A549 (cell line): ENCODE measurements around the gene APC2. TPM values are rescaled to one million over a fixed set of nuclear protein-coding genes. Genes with fewer than 3 reads are reported as not detected.

Experiments used
- ATAC-seq, 2 experiments: fragments of 200-7000 bp in 1 of 2; fragments of >200 bp in 1 of 2; cut with Nextera tagmentation in 1 of 2; cut with Tn5 transposase in 1 of 2; 3 replicates each; pipeline versions ENCODE4 v1.8.0 to v1.9.1; 2018 to 2020; ENCODE audit warnings: mild to moderate bottlenecking in 1 of 2, moderate library complexity in 1 of 2
- CTCF ChIA-PET: fragments of 300-600 bp; sonication (Branson Sonifier 250); formaldehyde crosslinking; extraction: SDS; loops from one replicate; lab custom pipeline; 2021; ENCODE audit warnings: antibody characterized with exemption, inconsistent platforms; lab: Yijun Ruan, JAX
- POLR2A ChIA-PET: fragments of 350-600 bp; formaldehyde crosslinking; extraction: SDS; loops from one replicate; lab custom pipeline; 2021; ENCODE audit warnings: antibody characterized with exemption, inconsistent platforms; lab: Yijun Ruan, JAX
- DNase-seq, 2 experiments: peaks; one replicate each; pipeline versions ENCODE4 v3.0.0 to v3.0.0-alpha.2; 2011 to 2016; ENCODE audit warnings: low read depth in 1 of 2, low spot score in 1 of 2
- FAIRE-seq: peaks from 2 replicates; lab custom pipeline; 2011; peaks lifted over from hg19 to GRCh38; lab: Jason Lieb, UNC
- H3K27ac ChIP-seq, 2 experiments: fragments of >200 bp; sonication (Bioruptor Twin); formaldehyde crosslinking; 3 replicates each; pipeline ENCODE4 v1.5.1; 2016 to 2017
- H3K4me1 ChIP-seq: fragments of >200 bp; sonication (Bioruptor Twin); formaldehyde crosslinking; 3 replicates; pipeline ENCODE4 v1.6.1; 2016
- H3K4me2 ChIP-seq: fragments of >200 bp; sonication (Bioruptor Twin); formaldehyde crosslinking; 3 replicates; pipeline ENCODE4 v1.6.1; 2016
- H3K4me3 ChIP-seq: fragments of >200 bp; sonication (Bioruptor Twin); formaldehyde crosslinking; 3 replicates; pipeline ENCODE4 v1.5.1; 2016
- H3K9me3 ChIP-seq: fragments of >200 bp; sonication (Bioruptor Twin); formaldehyde crosslinking; 3 replicates; pipeline ENCODE4 v1.6.1; 2016
- ATOH8 ChIP-seq: fragments of 250-450 bp; sonication (Bioruptor Pico); IDR thresholded peaks from 2 replicates; pipeline ENCODE4 v1.5.0; 2020; ENCODE audit warnings: low read depth, mild to moderate bottlenecking, moderate library complexity
- CBX2 ChIP-seq: fragments of 200-600 bp; sonication (generic); IDR thresholded peaks from 2 replicates; pipeline ENCODE4 v1.6.1; 2016; ENCODE audit warnings: low read depth, mild to moderate bottlenecking, borderline replicate concordance
- CEBPB ChIP-seq, 2 experiments: fragments of >200 bp in 1 of 2; sonication (Bioruptor Twin) in 1 of 2; formaldehyde crosslinking in 1 of 2; IDR thresholded peaks; 2 replicates each; pipeline ENCODE4 v1.6.1; 2012 to 2016
- EHMT2 ChIP-seq: fragments of 200-600 bp; sonication (generic); IDR thresholded peaks from 2 replicates; pipeline ENCODE4 v1.6.1; 2016; ENCODE audit warnings: antibody characterized with exemption, low read depth, mild to moderate bottlenecking, moderate library complexity
- ESRRA ChIP-seq: fragments of 150-350 bp; IDR thresholded peaks from 2 replicates; pipeline ENCODE4 v1.6.1; 2014; ENCODE audit warnings: mild to moderate bottlenecking, low read length, borderline replicate concordance
- FOSL2 ChIP-seq, 2 experiments: fragments of 450-650 bp in 1 of 2; fragments of >200 bp in 1 of 2; sonication (Bioruptor Twin) in 1 of 2; formaldehyde crosslinking; IDR thresholded peaks; 2 replicates each; pipeline versions ENCODE4 v1.5.0 to v1.6.1; 2016 to 2020; ENCODE audit warnings: mild to moderate bottlenecking in 1 of 2, moderate library complexity in 1 of 2
- FOXS1 ChIP-seq: fragments of 250-450 bp; sonication (Bioruptor Pico); IDR thresholded peaks from 2 replicates; pipeline ENCODE4 v1.5.0; 2020; ENCODE audit warnings: mild to moderate bottlenecking, moderate library complexity
- HES2 ChIP-seq: fragments of >200 bp; sonication (Bioruptor Twin); formaldehyde crosslinking; IDR thresholded peaks from 2 replicates; pipeline ENCODE4 v1.6.1; 2016
- HEYL ChIP-seq: fragments of 250-450 bp; sonication (Bioruptor Pico); IDR thresholded peaks from 2 replicates; pipeline ENCODE4 v1.8.0; 2021; ENCODE audit warnings: mild to moderate bottlenecking, moderate library complexity
- JUN ChIP-seq, 2 experiments: fragments of >200 bp; sonication (Bioruptor Twin); formaldehyde crosslinking; IDR thresholded peaks; 2 replicates in 1 of 2; 3 replicates in 1 of 2; pipeline ENCODE4 v1.6.1; 2016 to 2017
- NFE2L2 ChIP-seq: fragments of 150-350 bp; conservative IDR thresholded peaks from 2 replicates; pipeline ENCODE4 v1.6.1; 2014; ENCODE audit warnings: low read length
- NPAS2 ChIP-seq: fragments of 250-450 bp; sonication (Bioruptor Pico); IDR thresholded peaks from 2 replicates; pipeline ENCODE4 v1.8.0; 2022; ENCODE audit warnings: mild to moderate bottlenecking, moderate library complexity, borderline replicate concordance
- POLR2AphosphoS2 ChIP-seq: conservative IDR thresholded peaks from 2 replicates; pipeline ENCODE4 v1.6.1; 2012; ENCODE audit warnings: low read length, improper control_type of control experiment, inconsistent platforms
- RARB ChIP-seq: fragments of 250-450 bp; sonication (Bioruptor Pico); IDR thresholded peaks from 2 replicates; pipeline ENCODE4 v1.8.0; 2021; ENCODE audit warnings: mild to moderate bottlenecking, moderate library complexity
- RFX5 ChIP-seq: fragments of 450-650 bp; IDR thresholded peaks from 2 replicates; pipeline ENCODE4 v1.7.1; 2014; ENCODE audit warnings: antibody characterized with exemption, mild to moderate bottlenecking, moderate library complexity
- RNF2 ChIP-seq: fragments of 200-600 bp; sonication (generic); IDR thresholded peaks from 2 replicates; pipeline ENCODE4 v1.6.1; 2016; ENCODE audit warnings: low read depth, mild to moderate bottlenecking, antibody characterized with exemption, moderate library complexity, borderline replicate concordance
- SMC3 ChIP-seq: fragments of >200 bp; sonication (Bioruptor Twin); formaldehyde crosslinking; IDR thresholded peaks from 3 replicates; pipeline ENCODE4 v1.6.1; 2018; ENCODE audit warnings: inconsistent platforms
- SREBF2 ChIP-seq: fragments of 450-650 bp; IDR thresholded peaks from 2 replicates; pipeline ENCODE4 v1.6.1; 2014; ENCODE audit warnings: mild to moderate bottlenecking, moderate library complexity
- TFCP2L1 ChIP-seq: fragments of 250-450 bp; sonication (Bioruptor Pico); IDR thresholded peaks from 2 replicates; pipeline ENCODE4 v1.5.0; 2021; ENCODE audit warnings: mild to moderate bottlenecking
- TP53 ChIP-seq: fragments of 250-450 bp; sonication (Bioruptor Pico); IDR thresholded peaks from 2 replicates; pipeline ENCODE4 v1.5.0; 2021; ENCODE audit warnings: mild to moderate bottlenecking, moderate library complexity
- ZNF302 ChIP-seq: fragments of 250-450 bp; sonication (Bioruptor Pico); IDR thresholded peaks from 2 replicates; pipeline ENCODE4 v1.9.0; 2021; ENCODE audit warnings: inconsistent platforms, mild to moderate bottlenecking, moderate library complexity
- ZSCAN20 ChIP-seq: fragments of 250-450 bp; sonication (Bioruptor Pico); IDR thresholded peaks from 2 replicates; pipeline ENCODE4 v1.8.0; 2022; ENCODE audit warnings: mild to moderate bottlenecking, moderate library complexity
- WGBS: methylation state at CpG from one replicate; pipeline ENCODE4 v1.1.6; 2017; ENCODE audit errors: missing lambda C conversion rate; 5-methylcytosine and 5-hydroxymethylcytosine counted together
- polyA plus RNA-seq, 4 experiments: library from polyadenylated mRNA; depleted of rRNA in 3 of 4; stranded (reverse); fragments of >200 nt; fragmentation: RNase III in 1 of 4; extraction: RNeasy Plus Mini Kit Qiagen cat#74134 plus additional on column Dnase treatment in 1 of 4; gene quantifications; 2 replicates in 3 of 4; 3 replicates in 1 of 4; pipeline ENCODE4 v1.2.3, GENCODE V29; 2011 to 2017
- TF ChIP-seq, protein P1 (sequence below): fragments of 150-350 bp; IDR thresholded peaks from 2 replicates; pipeline ENCODE4 v1.6.1; 2014; ENCODE audit warnings: low read depth, mild to moderate bottlenecking, low read length

Gene APC2
- polyA plus RNA-seq, 2 of the 4 experiments (the other 2 are of a cell fraction) = 0.36 to 1.6 TPM

- no peak for DNase-seq
- ChIA-PET POLR2A (no interaction called here), CTCF (interaction anchor here (1.0 to 1.4 kb wide), 3 partner anchors 10 to 19 kb away, joined by 3 to 5 read pairs (median 4); partner anchors contain the start of gene RPS15)
- TF ChIP-seq CEBPB (IDR thresholded peaks at IDR 0.05) (no peak), RNF2 (no peak), JUN (IDR thresholded peaks at IDR 0.05) (no peak), SMC3 (no peak), NPAS2 (CRISPR knock-in tag) (no peak), CBX2 (no peak), HES2 (no peak), TP53 (no peak), RFX5 (no peak)
- Histone ChIP-seq H3K4me2 (no peak overlapping the region), H3K4me3 (no peak overlapping the region), H3K9me3 (no peaks in the 10 kb centered on the region), H3K27ac (no peak overlapping the region), H3K4me1 (peaks cover under 1% of the 10 kb centered on the region; the same call in 1 of the 3 replicates)
- WGBS = 93% methylated on average over 14 of the region's 15 CpGs
- ATAC-seq = no peak
- no peak for FAIRE-seq
These were observed 29.3 kb upstream of the APC2 start for GRCh38 chr19:1420590-1420989.

- TF ChIP-seq FOSL2 (IDR thresholded peaks at IDR 0.05) (no peak), FOSL2 (CRISPR knock-in tag; IDR thresholded peaks at IDR 0.05) (no peak)
- Histone ChIP-seq H3K4me2 (no peak overlapping the region), H3K4me3 (no peak overlapping the region), H3K9me3 (no peaks in the 10 kb centered on the region), H3K27ac (no peak overlapping the region), H3K4me1 (no peaks in the 10 kb centered on the region)
- CTCF ChIA-PET = interaction anchor here (1.0 to 1.5 kb wide), 5 partner anchors 8 to 24 kb away, joined by 3 to 8 read pairs (median 4); partner anchors contain the start of gene RPS15
- DNase-seq = no peak
- 91% methylated on average over 11 of the region's 37 CpGs for WGBS
- FAIRE-seq = no peak
- POLR2A ChIA-PET = interaction anchor here (0.6 kb wide), 1 partner anchor 22 kb away, joined by 3 read pairs; no protein-coding TSS in a partner anchor
- ATAC-seq = no peak
These were observed 28.5 kb upstream of the APC2 start for GRCh38 chr19:1421218-1421957.

DNA sequence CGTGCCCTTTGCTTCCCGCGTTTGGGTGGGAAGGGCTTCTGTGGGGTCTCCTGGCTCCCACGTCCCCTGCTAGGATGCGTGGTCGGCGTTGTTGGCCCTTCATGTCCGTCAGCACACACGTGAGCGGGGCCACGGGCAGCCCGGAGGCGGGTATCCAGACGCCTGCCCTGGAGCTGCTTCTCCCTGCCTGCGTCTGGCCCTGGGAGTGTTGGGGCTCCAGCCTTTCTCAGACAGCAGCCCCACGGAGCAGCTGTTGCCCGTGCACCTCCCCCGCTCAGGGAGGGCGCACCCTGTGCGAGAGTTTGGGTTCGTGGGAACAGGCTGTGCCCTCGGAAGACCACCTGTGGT, 28.0 kb upstream of the APC2 start:
- no peaks in the 10 kb centered on the region for H3K9me3 ChIP-seq
- no peak overlapping the region for H3K27ac ChIP-seq
- no CpG with 5 or more reads among the region's 22 CpGs for WGBS
- no peak for TF ChIP-seq POLR2AphosphoS2
- no peak for TF ChIP-seq ESRRA
- no peak for TF ChIP-seq JUN (IDR thresholded peaks at IDR 0.05)
- TF ChIP-seq EHMT2 = no peak
- no peak for TF ChIP-seq TFCP2L1
- TF ChIP-seq ZSCAN20 (CRISPR knock-in tag) = no peak
- TF ChIP-seq HEYL (CRISPR knock-in tag) = no peak
- TF ChIP-seq ATOH8 (CRISPR knock-in tag) = no peak
- TF ChIP-seq SREBF2 = no peak
- TF ChIP-seq NPAS2 (CRISPR knock-in tag) = no peak
- H3K4me2 ChIP-seq = no peak overlapping the region
- H3K4me3 ChIP-seq = no peak overlapping the region
- DNase-seq (no peak), FAIRE-seq (no peak), ATAC-seq (no peak)
- ChIA-PET POLR2A (no interaction called here), CTCF (interaction anchor here (1.0 to 1.5 kb wide), 2 partner anchors 9 to 23 kb away, joined by 3 to 8 read pairs; no protein-coding TSS in a partner anchor)
- H3K4me1 ChIP-seq = no peaks in the 10 kb centered on the region

DNA sequence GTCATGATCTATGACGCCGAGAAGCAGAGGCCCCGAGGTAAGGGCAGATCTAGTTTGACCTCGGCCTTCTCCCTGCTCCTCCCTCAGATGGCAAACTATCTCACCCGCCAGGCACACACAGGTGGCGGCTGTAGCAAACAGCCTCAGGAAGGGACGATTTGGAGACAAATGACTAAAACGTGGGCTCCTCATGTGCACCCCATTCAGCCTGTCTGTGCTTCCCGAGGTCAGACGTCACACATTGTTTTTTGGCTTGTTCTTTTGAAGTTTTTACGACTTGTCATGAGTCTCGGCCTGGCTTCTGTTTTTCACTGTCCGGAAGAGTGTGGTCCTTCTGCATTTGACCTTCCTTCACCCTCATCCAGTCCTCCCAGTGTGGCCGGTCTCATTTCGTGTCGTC, 27.6 kb upstream of the APC2 start:
- H3K9me3 ChIP-seq = no peaks in the 10 kb centered on the region
- H3K4me2 ChIP-seq = no peak overlapping the region
- ChIA-PET CTCF (interaction anchor here (1.0 to 1.5 kb wide), 3 partner anchors 9 to 23 kb away, joined by 3 to 8 read pairs (median 3); no protein-coding TSS in a partner anchor), POLR2A (no interaction called here)
- H3K4me3 ChIP-seq = no peak overlapping the region
- TF ChIP-seq ZNF302 (CRISPR knock-in tag) (no peak), FOXS1 (no peak), NFE2L2 (no peak), RARB (no peak)
- TF ChIP-seq, protein P1, sequence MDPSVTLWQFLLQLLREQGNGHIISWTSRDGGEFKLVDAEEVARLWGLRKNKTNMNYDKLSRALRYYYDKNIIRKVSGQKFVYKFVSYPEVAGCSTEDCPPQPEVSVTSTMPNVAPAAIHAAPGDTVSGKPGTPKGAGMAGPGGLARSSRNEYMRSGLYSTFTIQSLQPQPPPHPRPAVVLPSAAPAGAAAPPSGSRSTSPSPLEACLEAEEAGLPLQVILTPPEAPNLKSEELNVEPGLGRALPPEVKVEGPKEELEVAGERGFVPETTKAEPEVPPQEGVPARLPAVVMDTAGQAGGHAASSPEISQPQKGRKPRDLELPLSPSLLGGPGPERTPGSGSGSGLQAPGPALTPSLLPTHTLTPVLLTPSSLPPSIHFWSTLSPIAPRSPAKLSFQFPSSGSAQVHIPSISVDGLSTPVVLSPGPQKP = no peak
- no peak for DNase-seq
- no peak for FAIRE-seq
- no peak for ATAC-seq
- no peak overlapping the region for H3K27ac ChIP-seq
- no peaks in the 10 kb centered on the region for H3K4me1 ChIP-seq
- 89% methylated on average over 13 of the region's 16 CpGs for WGBS
